Bronchial epithelial cell (primary cell): ENCODE data around the gene EXOC5. TPM values are rescaled to one million over a fixed set of nuclear protein-coding genes. Genes with fewer than 3 reads are reported as not detected.

Experiments used
- DNase-seq: peaks from one replicate; pipeline ENCODE4 v3.0.0-alpha.2; 2010; ENCODE audit warnings: low read depth
- FAIRE-seq: peaks from 2 replicates; lab custom pipeline; 2011; peaks lifted over from hg19 to GRCh38; lab: Jason Lieb, UNC
- H3K27me3 ChIP-seq: 2 replicates; pipeline ENCODE4 v1.5.1; 2011; ENCODE audit warnings: low read length; ENCODE audit not compliant: control insufficient read depth, insufficient read depth
- H3K36me3 ChIP-seq: 2 replicates; pipeline ENCODE4 v1.5.1; 2011; ENCODE audit warnings: low read length; ENCODE audit not compliant: control insufficient read depth, insufficient read depth
- H3K4me3 ChIP-seq: 2 replicates; pipeline ENCODE4 v1.5.1; 2011; ENCODE audit warnings: mild to moderate bottlenecking, low read depth, low read length, control low read depth
- total RNA-seq: library from RNA; depleted of rRNA; stranded (reverse); fragments of >200 nt; gene quantifications from 2 replicates; pipeline ENCODE4 v1.2.1, GENCODE V29; 2014
- TF ChIP-seq, protein P1 (sequence below): IDR thresholded peaks from 2 replicates; pipeline ENCODE4 v1.5.1; 2011; ENCODE audit warnings: mild to moderate bottlenecking, moderate library complexity, low read length, control low read depth, inconsistent platforms; ENCODE audit not compliant: insufficient read depth, severe bottlenecking

Gene EXOC5
- total RNA-seq, 1 donor from 2014 or later: 35.0 TPM

DNA sequence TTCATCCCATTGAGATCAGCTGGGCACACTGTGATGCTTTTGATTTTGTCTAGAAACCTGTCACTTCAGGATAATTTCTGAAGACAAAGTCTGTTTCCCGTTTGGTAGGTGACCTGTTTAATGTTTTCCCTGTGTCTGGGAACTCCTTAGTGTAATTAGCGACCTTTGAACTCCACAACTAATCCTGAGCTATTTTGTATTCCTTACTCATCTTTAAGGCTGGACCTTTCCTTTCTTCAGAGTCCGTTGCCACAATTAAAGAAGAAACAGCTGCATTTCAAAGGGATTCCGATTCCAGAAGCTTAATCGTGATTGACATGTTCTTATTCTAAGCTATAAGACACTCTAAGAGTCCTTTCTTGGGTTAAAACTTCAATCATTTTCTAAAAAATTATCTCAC is 22.0 kb upstream of the EXOC5 start:
- no peak overlapping the region for H3K4me3 ChIP-seq
- TF ChIP-seq, protein P1, sequence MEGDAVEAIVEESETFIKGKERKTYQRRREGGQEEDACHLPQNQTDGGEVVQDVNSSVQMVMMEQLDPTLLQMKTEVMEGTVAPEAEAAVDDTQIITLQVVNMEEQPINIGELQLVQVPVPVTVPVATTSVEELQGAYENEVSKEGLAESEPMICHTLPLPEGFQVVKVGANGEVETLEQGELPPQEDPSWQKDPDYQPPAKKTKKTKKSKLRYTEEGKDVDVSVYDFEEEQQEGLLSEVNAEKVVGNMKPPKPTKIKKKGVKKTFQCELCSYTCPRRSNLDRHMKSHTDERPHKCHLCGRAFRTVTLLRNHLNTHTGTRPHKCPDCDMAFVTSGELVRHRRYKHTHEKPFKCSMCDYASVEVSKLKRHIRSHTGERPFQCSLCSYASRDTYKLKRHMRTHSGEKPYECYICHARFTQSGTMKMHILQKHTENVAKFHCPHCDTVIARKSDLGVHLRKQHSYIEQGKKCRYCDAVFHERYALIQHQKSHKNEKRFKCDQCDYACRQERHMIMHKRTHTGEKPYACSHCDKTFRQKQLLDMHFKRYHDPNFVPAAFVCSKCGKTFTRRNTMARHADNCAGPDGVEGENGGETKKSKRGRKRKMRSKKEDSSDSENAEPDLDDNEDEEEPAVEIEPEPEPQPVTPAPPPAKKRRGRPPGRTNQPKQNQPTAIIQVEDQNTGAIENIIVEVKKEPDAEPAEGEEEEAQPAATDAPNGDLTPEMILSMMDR: no peak
- H3K36me3 ChIP-seq: no peaks in the 10 kb centered on the region
- no peak for FAIRE-seq
- no peak for DNase-seq
- H3K27me3 ChIP-seq: no peaks in the 10 kb centered on the region

DNA sequence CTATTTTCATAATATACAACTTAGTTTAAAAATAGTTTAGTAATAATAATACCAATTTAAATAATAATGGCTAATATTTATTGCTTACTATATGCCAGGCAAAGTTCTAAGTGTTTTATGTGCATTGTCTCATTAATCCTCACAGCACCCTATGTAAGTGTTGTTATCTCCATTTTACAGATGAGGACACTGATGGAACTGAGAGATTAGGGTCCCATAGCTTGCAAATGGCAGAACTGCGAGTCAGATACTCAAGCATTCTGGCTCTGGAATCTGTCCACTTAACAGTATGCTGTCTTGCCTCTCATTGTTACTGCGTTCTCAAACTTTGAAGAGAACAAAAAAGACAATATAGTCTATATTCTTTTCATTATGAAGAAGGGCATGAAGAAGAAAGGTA is 19.0 kb upstream of the EXOC5 start:
- FAIRE-seq: no peak

DNA sequence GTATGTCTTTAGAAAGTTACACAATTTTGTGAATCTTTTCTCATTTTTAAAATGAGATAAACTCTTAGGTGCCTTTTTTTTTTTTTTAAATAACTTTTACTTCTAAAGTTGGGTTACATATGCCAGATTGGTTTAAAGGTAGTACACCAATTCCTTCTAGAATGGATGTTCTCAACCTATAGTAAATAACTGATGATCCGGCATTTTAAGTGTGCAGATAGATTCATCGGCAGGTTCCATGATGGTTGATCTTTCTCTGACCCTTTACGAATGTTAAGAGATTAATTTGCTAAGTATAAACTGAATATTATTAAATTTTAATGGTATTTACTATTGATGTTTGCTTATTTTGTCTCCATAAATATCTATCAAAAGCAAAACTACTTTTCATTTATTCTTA is 8.4 kb upstream of the EXOC5 start:
- Histone ChIP-seq H3K36me3 (peaks cover 4% of the 10 kb centered on the region), H3K27me3 (no peaks in the 10 kb centered on the region), H3K4me3 (no peak overlapping the region)
- FAIRE-seq (no peak), DNase-seq (no peak)
- TF ChIP-seq, protein P1: no peak

More for the DNA sequence above, 19.0 kb upstream of the EXOC5 start:
- no peak for DNase-seq
- Histone ChIP-seq H3K36me3 (no peaks in the 10 kb centered on the region), H3K27me3 (no peaks in the 10 kb centered on the region), H3K4me3 (no peak overlapping the region)
- TF ChIP-seq, protein P1: no peak

DNA sequence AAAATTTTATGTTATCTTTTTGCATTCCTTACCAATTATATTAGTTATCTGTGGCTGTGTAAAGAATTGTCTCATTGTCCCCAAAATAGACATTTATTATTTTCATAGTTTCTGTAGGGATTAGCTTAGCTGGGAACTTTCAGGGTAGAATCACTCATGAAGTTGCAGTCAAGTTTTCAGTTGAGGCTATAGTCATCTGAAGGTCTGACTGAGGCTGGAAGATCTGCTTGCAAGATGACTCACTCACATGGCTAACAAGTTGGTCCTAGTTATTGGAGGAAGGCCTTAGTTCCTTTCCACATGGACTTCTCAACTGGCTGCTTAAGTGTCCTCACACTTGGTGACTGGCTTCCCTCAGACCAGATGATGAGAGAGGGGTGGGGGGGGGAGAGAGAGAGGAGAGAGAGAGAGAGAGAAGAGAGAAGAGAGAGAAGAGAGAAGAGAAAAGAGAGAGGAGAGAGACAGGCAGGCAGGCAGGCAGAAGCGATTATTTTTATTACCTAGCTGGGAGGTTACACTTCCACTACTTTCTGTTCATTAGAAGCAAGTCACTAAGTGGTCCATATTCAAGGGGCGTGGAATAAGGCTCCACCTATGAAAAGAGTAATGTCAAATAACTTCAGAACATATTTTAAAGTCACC is 6.4 kb upstream of the EXOC5 start:
- Histone ChIP-seq H3K4me3 (no peak overlapping the region), H3K27me3 (no peaks in the 10 kb centered on the region), H3K36me3 (peaks cover 4% of the 10 kb centered on the region)
- DNase-seq (no peak), FAIRE-seq (no peak)
- TF ChIP-seq, protein P1: no peak

DNA sequence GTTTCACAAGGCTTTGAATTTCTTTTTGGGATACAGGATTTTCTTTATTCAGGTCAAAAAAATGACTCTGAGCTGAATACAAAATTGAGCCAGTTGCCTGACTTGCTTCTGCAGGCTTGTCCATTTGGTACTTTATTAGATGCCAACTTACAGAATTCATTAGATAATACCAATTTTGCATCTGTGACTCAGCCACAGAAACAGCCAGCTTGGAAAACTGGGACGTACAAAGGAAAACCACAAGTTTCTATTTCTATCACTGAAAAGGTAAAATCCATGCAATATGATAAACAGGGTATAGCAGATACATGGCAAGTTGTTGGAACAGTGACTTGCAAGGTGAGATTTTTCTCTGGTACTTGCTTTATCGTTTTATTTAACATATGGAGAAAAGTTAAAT is 5.8 kb upstream of the EXOC5 start:
- TF ChIP-seq, protein P1: no peak

DNA sequence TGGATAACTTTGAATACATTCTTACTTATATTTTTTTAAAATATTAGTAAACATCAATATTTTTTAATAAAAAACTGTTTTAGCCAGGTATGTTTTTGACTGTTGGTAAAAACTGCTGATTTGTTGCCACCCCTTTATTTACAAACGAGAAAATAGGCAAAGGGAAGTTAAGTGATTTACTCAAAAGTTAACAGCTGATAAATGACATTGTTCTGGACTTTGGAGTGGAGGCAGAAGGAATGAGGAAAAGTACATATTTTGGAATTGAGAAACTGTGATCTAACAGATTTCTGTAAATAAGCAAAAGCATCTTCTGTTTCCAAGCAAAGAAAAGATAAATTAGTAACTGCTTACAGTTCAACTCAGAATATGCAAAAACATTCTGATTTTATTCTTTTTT is 4.5 kb upstream of the EXOC5 start:
- Histone ChIP-seq H3K36me3 (peaks cover 4% of the 10 kb centered on the region), H3K4me3 (no peak overlapping the region), H3K27me3 (no peaks in the 10 kb centered on the region)
- TF ChIP-seq, protein P1: no peak
- FAIRE-seq: no peak
- no peak for DNase-seq

More for the DNA sequence above, 5.8 kb upstream of the EXOC5 start:
- no peak overlapping the region for H3K4me3 ChIP-seq
- H3K27me3 ChIP-seq: no peaks in the 10 kb centered on the region
- H3K36me3 ChIP-seq: peaks cover 4% of the 10 kb centered on the region
- no peak for DNase-seq
- FAIRE-seq: no peak
